ENCODE results near the gene NXPH2. TPM values are rescaled to one million over a fixed set of nuclear protein-coding genes. Genes with fewer than 3 reads are reported as not detected.

Gene NXPH2
- total and polyA plus RNA-seq, 10 donors: not detected

- peaks cover 0 to 5% (median 0%) of the 10 kb centered on the region in 7 donors for H3K27me3 ChIP-seq (replicated peaks in 1 of 7)
- 58 to 81% (median 65%) methylated on average over 2 of the region's 2 CpGs for WGBS, 5 donors
- no peaks in the 10 kb centered on the region for H3K4me1 ChIP-seq
- H3K27ac ChIP-seq: no peak overlapping the region
- TF ChIP-seq POLR2A (IDR thresholded peaks at IDR 0.05) (no peak), POLR2AphosphoS5 (IDR thresholded peaks at IDR 0.05) (no peak), CTCF (IDR thresholded peaks at IDR 0.05 in 8 of 11, conservative IDR thresholded peaks at IDR 0.05 in 3 of 11) (no peak)
- peaks cover 0 to 11% (median 8%) of the 10 kb centered on the region in 8 donors for H3K9me3 ChIP-seq
- intact Hi-C loops (cut with DNase I; ENCODE audit: low total_unique reads): no loop called here
- H3K4me3 ChIP-seq: no peak overlapping the region
- no peak for DNase-seq
- no peaks in the 10 kb centered on the region for H3K36me3 ChIP-seq
Observed at GRCh38 chr2:138632066-138632620, 148.0 kb downstream of the NXPH2 start.

GRCh38 chr2:138630164-138630563 is 150.0 kb downstream of the NXPH2 start:
- Histone ChIP-seq H3K27me3 (replicated peaks in 1 of 7) (peaks cover 0 to 8% (median 0%) of the 10 kb centered on the region in 7 donors), H3K4me3 (no peak overlapping the region), H3K36me3 (no peaks in the 10 kb centered on the region), H3K9me3 (peaks cover 0 to 11% (median 8%) of the 10 kb centered on the region in 8 donors), H3K4me1 (no peaks in the 10 kb centered on the region), H3K27ac (no peak overlapping the region)
- intact Hi-C loops (cut with DNase I; ENCODE audit: low total_unique reads): no loop called here
- DNase-seq: no peak
- no peak for TF ChIP-seq CTCF (IDR thresholded peaks at IDR 0.05 in 8 of 11, conservative IDR thresholded peaks at IDR 0.05 in 3 of 11)
- no peak for TF ChIP-seq POLR2AphosphoS5 (IDR thresholded peaks at IDR 0.05)
- 86 to 97% (median 88%) methylated on average over 2 of the region's 2 CpGs for WGBS, 5 donors

GRCh38 chr2:138626148-138626547 is 154.0 kb downstream of the NXPH2 start:
- Histone ChIP-seq H3K27me3 (replicated peaks in 1 of 7) (peaks cover 0 to 8% (median 0%) of the 10 kb centered on the region in 7 donors), H3K9me3 (no peaks in the 10 kb centered on the region), H3K4me3 (no peak overlapping the region), H3K27ac (no peak overlapping the region), H3K4me1 (no peaks in the 10 kb centered on the region), H3K36me3 (no peaks in the 10 kb centered on the region)
- DNase-seq: no peak
- TF ChIP-seq CTCF (IDR thresholded peaks at IDR 0.05 in 8 of 11, conservative IDR thresholded peaks at IDR 0.05 in 3 of 11): no peak
- TF ChIP-seq POLR2AphosphoS5 (IDR thresholded peaks at IDR 0.05): no peak
- TF ChIP-seq POLR2A (IDR thresholded peaks at IDR 0.05): no peak
- intact Hi-C loops (cut with DNase I; ENCODE audit: low total_unique reads): no loop called here
- WGBS, 5 donors: 86 to 100% (median 94%) methylated on average over 1 of the region's 1 CpG

- 18 to 32% (median 23%) methylated on average over 3 of the region's 3 CpGs for WGBS, 5 donors
- no peaks in the 10 kb centered on the region for H3K36me3 ChIP-seq
- intact Hi-C loops (cut with DNase I; ENCODE audit: low total_unique reads): no loop called here
- DNase-seq: no peak
- TF ChIP-seq POLR2A (IDR thresholded peaks at IDR 0.05): no peak
- TF ChIP-seq CTCF (IDR thresholded peaks at IDR 0.05 in 8 of 11, conservative IDR thresholded peaks at IDR 0.05 in 3 of 11): no peak
- TF ChIP-seq POLR2AphosphoS5 (IDR thresholded peaks at IDR 0.05): no peak
- H3K9me3 ChIP-seq: no peaks in the 10 kb centered on the region
- no peak overlapping the region for H3K27ac ChIP-seq
- no peaks in the 10 kb centered on the region for H3K4me1 ChIP-seq
- no peak overlapping the region for H3K4me3 ChIP-seq
- peaks cover 0 to 10% (median 0%) of the 10 kb centered on the region in 7 donors for H3K27me3 ChIP-seq (replicated peaks in 1 of 7)
Observed at GRCh38 chr2:138622613-138623012, 157.6 kb downstream of the NXPH2 start.

Measured in spleen (tissue), 11 donors.